ENCODE data around the gene MLNR.

Gene MLNR

GRCh38 chr13:49234741-49235140 lies 14.6 kb downstream of the MLNR start:
- DNase-seq: no peak

GRCh38 chr13:49235856-49236431 lies 15.8 kb downstream of the MLNR start:
- DNase-seq: no peak

- no peak for DNase-seq
Observed at GRCh38 chr13:49238621-49239020, 18.5 kb downstream of the MLNR start.

- DNase-seq: no peak
Observed at GRCh38 chr13:49240017-49240416, 19.9 kb downstream of the MLNR start.

- DNase-seq: no peak
Observed at GRCh38 chr13:49241296-49241695, 21.2 kb downstream of the MLNR start.

GRCh38 chr13:49245101-49245500 lies 25.0 kb downstream of the MLNR start:
- no peak for DNase-seq

- DNase-seq: no peak
Observed at GRCh38 chr13:49246850-49247642, 26.9 kb downstream of the MLNR start.

GRCh38 chr13:49247643-49248621 lies 27.8 kb downstream of the MLNR start, which contains the start of gene CDADC1:
TSS of gene CDADC1 (plus strand) at chr13:49247925. CDS start at chr13:49248038, 113 bp downstream.
- peak; percentile 99 for DNase-seq

- no peak for DNase-seq
Observed at GRCh38 chr13:49248622-49249002, 28.5 kb downstream of the MLNR start.

- DNase-seq: no peak
Observed at GRCh38 chr13:49251326-49251725, 31.2 kb downstream of the MLNR start.

- DNase-seq: no peak
Observed at GRCh38 chr13:49253310-49253709, 33.2 kb downstream of the MLNR start.

GRCh38 chr13:49254007-49254406 lies 33.9 kb downstream of the MLNR start:
- no peak for DNase-seq

- no peak for DNase-seq
Observed at GRCh38 chr13:49256841-49257240, 36.7 kb downstream of the MLNR start.

- DNase-seq: no peak
Observed at GRCh38 chr13:49258089-49258796, 38.1 kb downstream of the MLNR start.

- DNase-seq: no peak
Observed at GRCh38 chr13:49259586-49259985, 39.4 kb downstream of the MLNR start.

GRCh38 chr13:49262634-49263033 lies 42.5 kb downstream of the MLNR start:
- DNase-seq: no peak

- no peak for DNase-seq
Observed at GRCh38 chr13:49265822-49266221, 45.7 kb downstream of the MLNR start.

GRCh38 chr13:49271264-49271663 lies 51.1 kb downstream of the MLNR start:
- DNase-seq: no peak

All from femur (tissue), 1 donor.